ENCODE data around the gene PI4KA. TPM values are rescaled to one million over a fixed set of nuclear protein-coding genes. Genes with fewer than 3 reads are reported as not detected.

PI4KA gene
- total and polyA plus RNA-seq, 2 experiments from 2014 or later, result 17.1 to 38.1 TPM

DNA sequence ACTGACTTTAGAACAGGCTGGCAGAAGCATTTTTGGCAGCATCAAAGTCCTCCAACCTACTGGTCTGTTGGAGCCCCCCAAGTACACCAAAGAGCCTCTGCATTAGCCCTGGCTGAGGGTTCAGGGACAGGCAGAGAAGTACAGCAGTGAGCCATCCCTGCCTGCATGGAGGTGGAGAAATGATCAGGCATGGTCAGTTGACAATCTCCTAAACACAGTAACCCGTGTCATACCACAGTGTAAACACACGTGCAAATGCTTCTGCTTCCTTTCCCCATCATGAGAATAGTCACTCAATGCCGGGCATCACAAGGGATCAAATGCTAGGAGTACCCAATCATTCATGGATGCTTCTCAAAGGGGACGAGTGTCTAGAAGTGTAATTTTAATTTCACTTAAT is 76.5 kb downstream of the PI4KA start:
- Histone ChIP-seq H2AFZ (no peak overlapping the region), H3K36me3 (ENCODE audit: insufficient read depth) (no peaks in the 10 kb centered on the region), H3K27me3 (ENCODE audit: insufficient read depth) (no peaks in the 10 kb centered on the region), H3K4me2 (no peak overlapping the region), H3K9me2 (ENCODE audit: insufficient read depth) (no peaks in the 10 kb centered on the region), H3K4me1 (ENCODE audit: insufficient read depth) (peaks cover 15% of the 10 kb centered on the region), H3K27ac (ENCODE audit: low read depth) (no peak overlapping the region), H4K20me1 (replicated peaks; ENCODE audit: insufficient read depth) (no peaks in the 10 kb centered on the region; the same call in none of the 2 replicates), H3K4me3 (no peak overlapping the region), H3F3A (replicated peaks; ENCODE audit: low read depth) (no peaks in the 10 kb centered on the region), H3K79me2 (replicated peaks; ENCODE audit: insufficient read depth) (no peaks in the 10 kb centered on the region)
- no peak for DNase-seq (ENCODE audit: low spot score)
- no peak overlapping the region for H3K4me3 Mint-ChIP-seq
- H3K27me3 Mint-ChIP-seq (ENCODE audit: insufficient read depth, low read depth, poor library complexity), result peaks cover 3% of the 10 kb centered on the region
- no peaks in the 10 kb centered on the region for H3K9me3 Mint-ChIP-seq
- ATAC-seq, result no peak
- H3K4me1 Mint-ChIP-seq, result peaks cover 35% of the 10 kb centered on the region
- no peak overlapping the region for H3K27ac Mint-ChIP-seq
- no peaks in the 10 kb centered on the region; the same call in 1 of the 3 replicates for H3K36me3 Mint-ChIP-seq (ENCODE audit: low read depth)
- TF ChIP-seq NANOG (IDR thresholded peaks at IDR 0.05; ENCODE audit: borderline replicate concordance) (no peak), STAT1 (IDR thresholded peaks at IDR 0.05; ENCODE audit: unreplicated experiment) (no peak), POLR2AphosphoS5 (IDR thresholded peaks at IDR 0.05; ENCODE audit: low read depth) (no peak), ZNF114 (CRISPR knock-in tag; IDR thresholded peaks at IDR 0.05) (no peak), EZH2 (IDR thresholded peaks at IDR 0.05; ENCODE audit: low read depth, unreplicated experiment) (no peak), ZNF331 (CRISPR knock-in tag; IDR thresholded peaks at IDR 0.05; ENCODE audit: low read depth) (no peak), EZH2phosphoT487 (IDR thresholded peaks at IDR 0.05; ENCODE audit: unreplicated experiment) (no peak), CREB1 (CRISPR knock-in tag; IDR thresholded peaks at IDR 0.05; ENCODE audit: low read depth) (no peak), JUNB (IDR thresholded peaks at IDR 0.05; ENCODE audit: unreplicated experiment) (no peak)
- TF ChIP-seq, protein P1, sequence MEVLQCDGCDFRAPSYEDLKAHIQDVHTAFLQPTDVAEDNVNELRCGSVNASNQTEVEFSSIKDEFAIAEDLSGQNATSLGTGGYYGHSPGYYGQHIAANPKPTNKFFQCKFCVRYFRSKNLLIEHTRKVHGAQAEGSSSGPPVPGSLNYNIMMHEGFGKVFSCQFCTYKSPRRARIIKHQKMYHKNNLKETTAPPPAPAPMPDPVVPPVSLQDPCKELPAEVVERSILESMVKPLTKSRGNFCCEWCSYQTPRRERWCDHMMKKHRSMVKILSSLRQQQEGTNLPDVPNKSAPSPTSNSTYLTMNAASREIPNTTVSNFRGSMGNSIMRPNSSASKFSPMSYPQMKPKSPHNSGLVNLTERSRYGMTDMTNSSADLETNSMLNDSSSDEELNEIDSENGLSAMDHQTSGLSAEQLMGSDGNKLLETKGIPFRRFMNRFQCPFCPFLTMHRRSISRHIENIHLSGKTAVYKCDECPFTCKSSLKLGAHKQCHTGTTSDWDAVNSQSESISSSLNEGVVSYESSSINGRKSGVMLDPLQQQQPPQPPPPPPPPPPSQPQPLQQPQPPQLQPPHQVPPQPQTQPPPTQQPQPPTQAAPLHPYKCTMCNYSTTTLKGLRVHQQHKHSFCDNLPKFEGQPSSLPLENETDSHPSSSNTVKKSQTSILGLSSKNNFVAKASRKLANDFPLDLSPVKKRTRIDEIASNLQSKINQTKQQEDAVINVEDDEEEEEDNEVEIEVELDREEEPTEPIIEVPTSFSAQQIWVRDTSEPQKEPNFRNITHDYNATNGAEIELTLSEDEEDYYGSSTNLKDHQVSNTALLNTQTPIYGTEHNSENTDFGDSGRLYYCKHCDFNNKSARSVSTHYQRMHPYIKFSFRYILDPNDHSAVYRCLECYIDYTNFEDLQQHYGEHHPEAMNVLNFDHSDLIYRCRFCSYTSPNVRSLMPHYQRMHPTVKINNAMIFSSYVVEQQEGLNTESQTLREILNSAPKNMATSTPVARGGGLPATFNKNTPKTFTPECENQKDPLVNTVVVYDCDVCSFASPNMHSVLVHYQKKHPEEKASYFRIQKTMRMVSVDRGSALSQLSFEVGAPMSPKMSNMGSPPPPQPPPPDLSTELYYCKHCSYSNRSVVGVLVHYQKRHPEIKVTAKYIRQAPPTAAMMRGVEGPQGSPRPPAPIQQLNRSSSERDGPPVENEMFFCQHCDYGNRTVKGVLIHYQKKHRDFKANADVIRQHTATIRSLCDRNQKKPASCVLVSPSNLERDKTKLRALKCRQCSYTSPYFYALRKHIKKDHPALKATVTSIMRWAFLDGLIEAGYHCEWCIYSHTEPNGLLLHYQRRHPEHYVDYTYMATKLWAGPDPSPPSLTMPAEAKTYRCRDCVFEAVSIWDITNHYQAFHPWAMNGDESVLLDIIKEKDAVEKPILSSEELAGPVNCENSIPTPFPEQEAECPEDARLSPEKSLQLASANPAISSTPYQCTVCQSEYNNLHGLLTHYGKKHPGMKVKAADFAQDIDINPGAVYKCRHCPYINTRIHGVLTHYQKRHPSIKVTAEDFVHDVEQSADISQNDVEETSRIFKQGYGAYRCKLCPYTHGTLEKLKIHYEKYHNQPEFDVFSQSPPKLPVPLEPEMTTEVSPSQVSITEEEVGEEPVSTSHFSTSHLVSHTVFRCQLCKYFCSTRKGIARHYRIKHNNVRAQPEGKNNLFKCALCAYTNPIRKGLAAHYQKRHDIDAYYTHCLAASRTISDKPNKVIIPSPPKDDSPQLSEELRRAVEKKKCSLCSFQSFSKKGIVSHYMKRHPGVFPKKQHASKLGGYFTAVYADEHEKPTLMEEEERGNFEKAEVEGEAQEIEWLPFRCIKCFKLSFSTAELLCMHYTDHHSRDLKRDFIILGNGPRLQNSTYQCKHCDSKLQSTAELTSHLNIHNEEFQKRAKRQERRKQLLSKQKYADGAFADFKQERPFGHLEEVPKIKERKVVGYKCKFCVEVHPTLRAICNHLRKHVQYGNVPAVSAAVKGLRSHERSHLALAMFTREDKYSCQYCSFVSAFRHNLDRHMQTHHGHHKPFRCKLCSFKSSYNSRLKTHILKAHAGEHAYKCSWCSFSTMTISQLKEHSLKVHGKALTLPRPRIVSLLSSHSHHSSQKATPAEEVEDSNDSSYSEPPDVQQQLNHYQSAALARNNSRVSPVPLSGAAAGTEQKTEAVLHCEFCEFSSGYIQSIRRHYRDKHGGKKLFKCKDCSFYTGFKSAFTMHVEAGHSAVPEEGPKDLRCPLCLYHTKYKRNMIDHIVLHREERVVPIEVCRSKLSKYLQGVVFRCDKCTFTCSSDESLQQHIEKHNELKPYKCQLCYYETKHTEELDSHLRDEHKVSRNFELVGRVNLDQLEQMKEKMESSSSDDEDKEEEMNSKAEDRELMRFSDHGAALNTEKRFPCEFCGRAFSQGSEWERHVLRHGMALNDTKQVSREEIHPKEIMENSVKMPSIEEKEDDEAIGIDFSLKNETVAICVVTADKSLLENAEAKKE (CRISPR knock-in tag; IDR thresholded peaks at IDR 0.05), result no peak
- TF ChIP-seq, protein P2, sequence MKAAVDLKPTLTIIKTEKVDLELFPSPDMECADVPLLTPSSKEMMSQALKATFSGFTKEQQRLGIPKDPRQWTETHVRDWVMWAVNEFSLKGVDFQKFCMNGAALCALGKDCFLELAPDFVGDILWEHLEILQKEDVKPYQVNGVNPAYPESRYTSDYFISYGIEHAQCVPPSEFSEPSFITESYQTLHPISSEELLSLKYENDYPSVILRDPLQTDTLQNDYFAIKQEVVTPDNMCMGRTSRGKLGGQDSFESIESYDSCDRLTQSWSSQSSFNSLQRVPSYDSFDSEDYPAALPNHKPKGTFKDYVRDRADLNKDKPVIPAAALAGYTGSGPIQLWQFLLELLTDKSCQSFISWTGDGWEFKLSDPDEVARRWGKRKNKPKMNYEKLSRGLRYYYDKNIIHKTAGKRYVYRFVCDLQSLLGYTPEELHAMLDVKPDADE (IDR thresholded peaks at IDR 0.05), result no peak
- TF ChIP-seq, protein P3, sequence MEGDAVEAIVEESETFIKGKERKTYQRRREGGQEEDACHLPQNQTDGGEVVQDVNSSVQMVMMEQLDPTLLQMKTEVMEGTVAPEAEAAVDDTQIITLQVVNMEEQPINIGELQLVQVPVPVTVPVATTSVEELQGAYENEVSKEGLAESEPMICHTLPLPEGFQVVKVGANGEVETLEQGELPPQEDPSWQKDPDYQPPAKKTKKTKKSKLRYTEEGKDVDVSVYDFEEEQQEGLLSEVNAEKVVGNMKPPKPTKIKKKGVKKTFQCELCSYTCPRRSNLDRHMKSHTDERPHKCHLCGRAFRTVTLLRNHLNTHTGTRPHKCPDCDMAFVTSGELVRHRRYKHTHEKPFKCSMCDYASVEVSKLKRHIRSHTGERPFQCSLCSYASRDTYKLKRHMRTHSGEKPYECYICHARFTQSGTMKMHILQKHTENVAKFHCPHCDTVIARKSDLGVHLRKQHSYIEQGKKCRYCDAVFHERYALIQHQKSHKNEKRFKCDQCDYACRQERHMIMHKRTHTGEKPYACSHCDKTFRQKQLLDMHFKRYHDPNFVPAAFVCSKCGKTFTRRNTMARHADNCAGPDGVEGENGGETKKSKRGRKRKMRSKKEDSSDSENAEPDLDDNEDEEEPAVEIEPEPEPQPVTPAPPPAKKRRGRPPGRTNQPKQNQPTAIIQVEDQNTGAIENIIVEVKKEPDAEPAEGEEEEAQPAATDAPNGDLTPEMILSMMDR (conservative IDR thresholded peaks at IDR 0.05; ENCODE audit: low read depth in 2 of 2), result no peak
- TF ChIP-seq, protein P4, sequence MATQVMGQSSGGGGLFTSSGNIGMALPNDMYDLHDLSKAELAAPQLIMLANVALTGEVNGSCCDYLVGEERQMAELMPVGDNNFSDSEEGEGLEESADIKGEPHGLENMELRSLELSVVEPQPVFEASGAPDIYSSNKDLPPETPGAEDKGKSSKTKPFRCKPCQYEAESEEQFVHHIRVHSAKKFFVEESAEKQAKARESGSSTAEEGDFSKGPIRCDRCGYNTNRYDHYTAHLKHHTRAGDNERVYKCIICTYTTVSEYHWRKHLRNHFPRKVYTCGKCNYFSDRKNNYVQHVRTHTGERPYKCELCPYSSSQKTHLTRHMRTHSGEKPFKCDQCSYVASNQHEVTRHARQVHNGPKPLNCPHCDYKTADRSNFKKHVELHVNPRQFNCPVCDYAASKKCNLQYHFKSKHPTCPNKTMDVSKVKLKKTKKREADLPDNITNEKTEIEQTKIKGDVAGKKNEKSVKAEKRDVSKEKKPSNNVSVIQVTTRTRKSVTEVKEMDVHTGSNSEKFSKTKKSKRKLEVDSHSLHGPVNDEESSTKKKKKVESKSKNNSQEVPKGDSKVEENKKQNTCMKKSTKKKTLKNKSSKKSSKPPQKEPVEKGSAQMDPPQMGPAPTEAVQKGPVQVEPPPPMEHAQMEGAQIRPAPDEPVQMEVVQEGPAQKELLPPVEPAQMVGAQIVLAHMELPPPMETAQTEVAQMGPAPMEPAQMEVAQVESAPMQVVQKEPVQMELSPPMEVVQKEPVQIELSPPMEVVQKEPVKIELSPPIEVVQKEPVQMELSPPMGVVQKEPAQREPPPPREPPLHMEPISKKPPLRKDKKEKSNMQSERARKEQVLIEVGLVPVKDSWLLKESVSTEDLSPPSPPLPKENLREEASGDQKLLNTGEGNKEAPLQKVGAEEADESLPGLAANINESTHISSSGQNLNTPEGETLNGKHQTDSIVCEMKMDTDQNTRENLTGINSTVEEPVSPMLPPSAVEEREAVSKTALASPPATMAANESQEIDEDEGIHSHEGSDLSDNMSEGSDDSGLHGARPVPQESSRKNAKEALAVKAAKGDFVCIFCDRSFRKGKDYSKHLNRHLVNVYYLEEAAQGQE (IDR thresholded peaks at IDR 0.05; ENCODE audit: unreplicated experiment), result no peak
